Heart right ventricle (tissue), 16 donors: ENCODE results near the gene TULP3. TPM values are rescaled to one million over a fixed set of nuclear protein-coding genes. Genes with fewer than 3 reads are reported as not detected.

ENCODE experiments used
- ATAC-seq, 8 donors: fragments of 200-7000 bp; cut with Tn5 transposase; one replicate each; pipeline ENCODE4 v1.9.1; 2020; ENCODE audit warnings: mild to moderate bottlenecking in 8 of 8, moderate library complexity in 8 of 8, moderate number of reproducible peaks in 1 of 8
- DNase-seq, 2 donors: peaks; one replicate each; pipeline ENCODE4 v3.0.0-alpha.2; 2020
- H3K27ac ChIP-seq, 10 donors: fragments of 200-600 bp; sonication (generic) in 2 of 10; one replicate each; pipeline versions ENCODE4 v1.5.0 to v1.8.0; 2020 to 2022; ENCODE audit warnings: mild to moderate bottlenecking in 3 of 10
- H3K27me3 ChIP-seq, 7 donors: fragments of 200-600 bp; one replicate each; pipeline ENCODE4 v1.8.0; 2021 to 2022; ENCODE audit warnings: mild to moderate bottlenecking in 2 of 7
- H3K36me3 ChIP-seq, 9 donors: fragments of 200-600 bp; sonication (generic) in 1 of 9; one replicate each; pipeline versions ENCODE4 v1.5.0 to v1.8.0; 2020 to 2022; ENCODE audit warnings: mild to moderate bottlenecking in 2 of 9
- H3K4me1 ChIP-seq, 9 donors: fragments of 200-600 bp; sonication (generic) in 1 of 9; one replicate each; pipeline versions ENCODE4 v1.5.0 to v1.8.0; 2020 to 2022; ENCODE audit warnings: mild to moderate bottlenecking in 4 of 9
- H3K4me3 ChIP-seq, 10 donors: fragments of 200-600 bp; sonication (generic) in 2 of 10; one replicate each; pipeline versions ENCODE4 v1.5.0 to v1.8.0; 2020 to 2022; ENCODE audit warnings: mild to moderate bottlenecking in 7 of 10, moderate library complexity in 2 of 10
- H3K9me3 ChIP-seq, 11 donors: fragments of 200-600 bp in 10 of 11; sonication (generic) in 2 of 11; one replicate each; pipeline versions ENCODE4 v1.5.0 to v1.8.0; 2013 to 2022; ENCODE audit warnings: mild to moderate bottlenecking in 2 of 11, control low read depth in 1 of 11, moderate library complexity in 1 of 11
- CTCF ChIP-seq, 9 donors: fragments of 200-600 bp; sonication (generic) in 2 of 9; IDR thresholded peaks; one replicate each; pipeline versions ENCODE4 v1.5.0 to v1.8.0; 2021 to 2022; ENCODE audit warnings: antibody characterized with exemption in 9 of 9, mild to moderate bottlenecking in 5 of 9, moderate library complexity in 1 of 9
- WGBS, 2 donors: extraction: QIAGEN DNeasy Blood & Tissue Kit; methylation state at CpG; one replicate each; pipeline ENCODE4 v1.1.7; 2013; ENCODE audit warnings: inconsistent platforms in 1 of 2; 5-methylcytosine and 5-hydroxymethylcytosine counted together
- intact Hi-C, 10 donors: fragments of 100-400 bp; cut with DNase I; formaldehyde crosslinking; loops; one replicate each; pipeline versions ENCODE4 v1.11.1 to v1.14.2; 2022
- polyA plus RNA-seq, 2 donors: library from polyadenylated mRNA; stranded (reverse); fragments of 200-250 nt; gene quantifications; one replicate each; pipeline ENCODE4 v1.2.3, GENCODE V29; 2013
- total RNA-seq, 10 donors: library from RNA; stranded (reverse); fragmentation: NEBNext Ultra II Directional in 3 of 10; extraction: Animal tissue kit (Norgen Biotek cat#: 25700) in 3 of 10; gene quantifications; one replicate each; pipeline versions ENCODE4 v1.2.1 to v1.2.4, GENCODE V29; 2021 to 2023
- donor health status: Arrhythmogenic right ventricular cardiomyopathy.
- donor health status: ischemic (EF 13 %, LVEDD 7.1; RV severe dilation, severe dysfunction).
- donor health status: healthy with polysubstance abuse.
- donor health status: DM: no; HTN: yes; CAD: no.
- donor health status: DM: no; HTN: no; CAD: no.
- donor health status: ischemic (EF 25% LVEDD 6.9; RV normal size, moderate dysfunction).
- donor health status: ischemic (EF 25% LVEDD 5.7; RV mildly dilated, moderate dysfunction).
- donor health status: healthy.
- donor health status: DM: yes; HTN: yes; CAD: no.
- donor health status: Ischemic cardiomyopathy.
- donor health status: ischemic (EF 35%, LVEDD 5.7; RV mildly dilated, moderate dysfunction).
- donor health status: nonischemic (EF 11% LVEDD 7.7; RV severe dilation, severe dysfunction).
- donor health status: DM: yes; HTN: yes; CAD: no.
- donor health status: PGD.
- donor health status: ischemic (EF 29% LVEDD 5.4; RV normal size, mild dysfunction).
- donor health status: nonischemic (EF 23%, LVEDD 6.1; RV moderate dilation, normal function).

TULP3 gene
- total and polyA plus RNA-seq, 12 donors: 4.0 to 7.3 (median 5.0) TPM

- WGBS, 2 donors: 29% methylated on average over 24 of the region's 24 CpGs
- no peak overlapping the region for H3K4me3 ChIP-seq
- ATAC-seq (peak; percentile 47 to 91 (median 70)), DNase-seq (peak; percentile 27 to 38)
- no peaks in the 10 kb centered on the region for H3K9me3 ChIP-seq
- H3K4me1 ChIP-seq: peaks cover 0 to 10% (median 6%) of the 10 kb centered on the region in 9 donors
- intact Hi-C loops: loop anchor here in 7 of 10 donors (5.0 to 10.0 kb wide), 5 partner anchors 52 to 90 kb away; partner anchors contain the start of genes TEX52 (in 1 of the 7) and TULP3 (in 1 of the 7)
- TF ChIP-seq CTCF (IDR thresholded peaks at IDR 0.05): peak; percentile 47 to 78 (median 68)
- H3K27me3 ChIP-seq: no peaks in the 10 kb centered on the region
- peaks cover 0 to 24% (median 0%) of the 10 kb centered on the region in 9 donors for H3K36me3 ChIP-seq
- no peak overlapping the region for H3K27ac ChIP-seq
Observed at GRCh38 chr12:2944401-2945047, 53.8 kb downstream of the TULP3 start.

GRCh38 chr12:2949411-2949810 lies 58.7 kb downstream of the TULP3 start:
- Histone ChIP-seq H3K9me3 (no peaks in the 10 kb centered on the region), H3K27me3 (no peaks in the 10 kb centered on the region), H3K36me3 (no peaks in the 10 kb centered on the region), H3K4me3 (no peak overlapping the region), H3K27ac (no peak overlapping the region), H3K4me1 (peaks cover 0 to 7% (median 4%) of the 10 kb centered on the region in 9 donors)
- 93 to 94% methylated on average over 4 of the region's 4 CpGs for WGBS, 2 donors
- no peak for TF ChIP-seq CTCF (IDR thresholded peaks at IDR 0.05)
- no peak for DNase-seq
- intact Hi-C loops: loop anchor here in 5 of 10 donors (10.0 kb wide), 2 partner anchors 65 to 95 kb away; partner anchors contain the start of gene TEX52 (in 1 of the 5)
- no peak for ATAC-seq

GRCh38 chr12:2955888-2956287 lies 65.2 kb downstream of the TULP3 start:
- Histone ChIP-seq H3K9me3 (no peaks in the 10 kb centered on the region), H3K27ac (no peak overlapping the region), H3K36me3 (no peaks in the 10 kb centered on the region), H3K27me3 (peaks cover 0 to 38% (median 0%) of the 10 kb centered on the region in 7 donors), H3K4me1 (peaks cover 0 to 23% (median 18%) of the 10 kb centered on the region in 9 donors), H3K4me3 (no peak overlapping the region)
- TF ChIP-seq CTCF (IDR thresholded peaks at IDR 0.05): no peak
- no peak for DNase-seq
- WGBS, 2 donors: 93 to 94% methylated on average over 1 of the region's 1 CpG
- intact Hi-C loops: loop anchor here in 4 of 10 donors (5.0 to 10.0 kb wide), 3 partner anchors 76 to 166 kb away; no protein-coding TSS in a partner anchor
- ATAC-seq: no peak

GRCh38 chr12:2957816-2958431 lies 67.2 kb downstream of the TULP3 start:
- Histone ChIP-seq H3K27me3 (peaks cover 0 to 49% (median 0%) of the 10 kb centered on the region in 7 donors), H3K36me3 (no peaks in the 10 kb centered on the region), H3K4me3 (peak overlapping the region; percentile 25 to 74 (median 64)), H3K9me3 (no peaks in the 10 kb centered on the region), H3K4me1 (peaks cover 0 to 39% (median 26%) of the 10 kb centered on the region in 9 donors), H3K27ac (peak overlapping the region; percentile 64 to 94 (median 88))
- ATAC-seq (no peak), DNase-seq (no peak)
- intact Hi-C loops: loop anchor here in 5 of 10 donors (2.0 to 10.0 kb wide), 4 partner anchors 67 to 164 kb away; partner anchors contain the start of gene TULP3 (in 1 of the 5)
- no peak for TF ChIP-seq CTCF (IDR thresholded peaks at IDR 0.05)
- 74% methylated on average over 11 of the region's 11 CpGs for WGBS, 2 donors
